GM19099 (cell line): ENCODE results near the gene TMEM175.

Experiments
- POLR2A ChIP-seq: IDR thresholded peaks from 3 replicates; pipeline ENCODE4 v1.6.1; 2011; ENCODE audit warnings: low read depth; ENCODE audit not compliant: insufficient read length; ENCODE audit errors: extremely low read depth

TMEM175 gene

DNA sequence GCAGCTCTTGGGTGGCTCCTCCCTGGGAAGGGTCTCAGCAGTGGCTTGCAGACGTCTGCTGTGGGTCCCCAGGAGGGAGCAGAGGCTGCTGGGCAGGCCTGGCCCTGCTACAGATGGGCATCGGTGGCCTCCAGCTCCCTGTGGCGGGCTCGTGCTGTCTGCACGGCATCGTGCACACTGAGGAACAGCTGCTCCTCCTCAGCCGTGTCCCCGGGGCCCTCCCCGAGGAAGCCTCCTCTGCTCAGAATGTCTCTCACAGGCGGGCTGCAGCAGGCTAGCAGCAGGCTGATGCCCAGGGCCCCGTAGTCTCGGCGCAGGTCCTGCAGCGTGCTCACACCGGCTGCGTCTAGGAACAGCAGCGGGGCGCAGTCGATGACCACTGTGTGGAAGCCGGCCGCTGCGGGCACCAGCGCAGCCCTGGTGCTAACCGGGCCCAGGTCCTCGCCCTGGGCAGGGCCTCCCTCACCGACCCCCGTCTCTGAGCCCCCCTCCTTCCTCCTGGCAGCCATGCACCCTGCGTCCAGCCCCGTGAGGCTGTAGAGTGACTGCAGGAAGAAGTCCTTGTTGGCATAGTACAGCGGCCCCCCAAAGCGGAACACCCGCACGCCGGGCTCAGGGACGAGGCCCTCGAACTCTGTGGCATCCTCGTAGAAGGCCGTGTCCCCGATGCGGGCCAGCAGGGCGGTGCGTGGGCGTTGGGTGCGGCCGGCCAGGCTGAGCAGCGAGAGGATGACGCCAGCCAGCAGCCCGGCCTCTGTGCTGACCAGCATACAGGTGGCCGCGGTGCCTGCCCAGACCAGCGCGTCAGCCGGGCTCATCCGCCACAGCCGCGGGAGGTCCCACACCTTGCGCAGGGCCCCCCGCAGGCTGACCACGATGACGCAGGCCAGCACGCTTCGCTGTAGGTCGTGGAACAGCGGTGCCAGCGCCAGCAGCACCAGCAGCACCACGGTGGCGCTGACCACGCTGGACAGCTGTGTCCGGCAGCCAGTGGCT lies 56.8 kb downstream of the TMEM175 start:
- TF ChIP-seq POLR2A = no peak

DNA sequence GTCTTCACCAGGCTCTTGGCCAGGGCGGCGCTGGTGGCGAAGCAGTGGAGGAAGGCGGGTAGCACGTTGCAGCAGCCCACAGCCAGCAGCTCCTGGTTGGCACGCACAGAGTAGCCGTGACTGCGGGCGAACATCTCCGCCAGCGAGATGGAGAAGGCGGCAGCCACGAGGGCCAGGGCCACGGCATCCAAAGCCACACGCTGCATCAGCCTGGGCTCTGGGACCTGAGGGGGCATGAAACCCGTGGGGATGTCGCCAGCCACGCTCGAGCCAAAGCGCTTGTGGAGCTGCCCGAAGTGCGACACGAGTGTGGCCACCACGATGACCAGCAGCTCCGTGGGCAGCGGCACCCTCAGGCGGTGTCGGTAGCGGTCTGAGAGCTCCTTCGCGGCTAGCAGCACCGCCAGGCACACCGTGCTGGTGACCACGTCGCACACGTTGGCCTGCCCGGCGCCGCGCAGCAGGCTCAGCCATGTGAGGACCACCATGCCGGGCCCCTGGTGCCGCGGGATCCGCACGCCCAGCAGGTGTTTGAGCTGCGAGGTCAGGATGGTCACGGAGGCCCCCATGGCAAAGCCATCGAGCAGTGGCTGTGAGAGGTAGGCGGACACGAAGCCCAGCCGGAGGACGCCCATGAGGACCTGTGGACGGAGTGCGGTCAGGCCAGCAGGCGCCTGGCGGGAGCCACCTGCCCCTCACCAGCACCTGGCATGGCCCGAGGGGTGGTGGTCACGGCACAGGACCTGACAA lies 57.6 kb downstream of the TMEM175 start:
- TF ChIP-seq POLR2A = no peak

DNA sequence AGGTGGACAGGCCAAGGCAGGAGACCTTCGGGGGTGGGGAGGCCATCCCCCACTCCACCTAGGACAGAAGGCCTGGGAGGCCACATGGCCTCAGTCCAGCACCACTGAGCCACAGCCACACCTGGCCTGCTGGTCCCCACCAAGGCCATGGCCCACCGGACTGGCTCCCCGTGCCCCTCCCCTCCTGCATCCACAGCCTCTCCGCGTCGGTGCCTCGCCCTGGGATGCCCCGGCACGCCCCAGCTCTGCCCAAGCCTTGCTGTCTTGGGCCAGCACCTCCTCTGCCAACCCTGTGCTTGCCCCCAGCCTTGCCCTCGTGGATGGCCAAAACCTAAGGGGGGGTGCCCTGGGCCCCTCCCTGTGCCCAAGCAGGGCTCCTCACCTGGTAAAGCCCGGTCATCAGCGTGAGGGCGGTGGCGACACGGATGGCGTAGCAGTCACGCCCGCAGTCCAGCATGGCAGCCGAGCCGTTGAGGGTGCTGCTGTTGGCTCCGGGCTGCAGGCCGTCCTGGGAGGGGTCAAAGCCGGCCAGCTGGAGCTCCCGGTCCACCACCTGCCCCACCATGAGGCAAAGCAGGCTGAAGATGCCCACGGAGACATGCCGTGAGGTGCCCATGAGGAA lies 58.6 kb downstream of the TMEM175 start:
- no peak for TF ChIP-seq POLR2A

DNA sequence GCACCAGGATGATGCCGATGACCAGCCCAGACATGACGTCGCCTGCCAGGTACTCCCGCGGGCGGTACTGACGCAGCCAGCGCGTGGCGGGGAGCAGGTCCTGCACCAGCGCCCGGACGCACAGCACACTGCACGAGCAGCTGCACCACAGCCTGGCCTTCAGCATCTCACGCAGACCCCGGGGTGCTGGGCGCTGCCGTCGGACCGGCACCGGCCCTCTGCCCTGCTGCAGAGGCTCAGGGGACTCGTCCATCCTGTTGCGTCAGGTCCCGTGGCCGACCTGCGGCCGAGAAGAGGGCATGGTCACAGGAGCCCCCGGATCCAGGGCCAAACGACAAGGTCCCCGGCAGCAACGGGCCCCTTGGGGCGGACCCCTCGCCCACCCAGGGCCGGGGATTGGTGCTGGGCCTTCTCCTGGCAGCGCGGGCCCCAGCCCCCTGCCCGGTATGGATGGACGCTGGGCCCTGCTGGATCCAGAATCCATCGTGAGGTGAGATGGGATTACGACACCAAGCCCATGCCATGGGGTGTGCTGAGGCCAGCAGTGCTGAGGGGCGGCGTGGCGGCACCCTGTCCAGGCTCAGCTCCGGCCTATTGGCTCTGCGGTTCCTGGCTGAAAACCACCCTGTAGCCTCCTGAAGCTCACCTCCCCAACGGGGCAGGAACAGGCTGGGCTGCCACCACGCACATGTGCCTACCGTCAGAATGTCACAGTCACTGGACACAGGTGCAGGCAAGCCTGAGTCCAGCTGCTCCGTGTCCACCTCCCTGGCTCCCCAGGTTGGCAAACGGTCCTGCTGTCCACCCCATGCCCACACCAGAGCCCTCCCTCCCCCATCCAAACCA lies 59.4 kb downstream of the TMEM175 start:
- TF ChIP-seq POLR2A = no peak

DNA sequence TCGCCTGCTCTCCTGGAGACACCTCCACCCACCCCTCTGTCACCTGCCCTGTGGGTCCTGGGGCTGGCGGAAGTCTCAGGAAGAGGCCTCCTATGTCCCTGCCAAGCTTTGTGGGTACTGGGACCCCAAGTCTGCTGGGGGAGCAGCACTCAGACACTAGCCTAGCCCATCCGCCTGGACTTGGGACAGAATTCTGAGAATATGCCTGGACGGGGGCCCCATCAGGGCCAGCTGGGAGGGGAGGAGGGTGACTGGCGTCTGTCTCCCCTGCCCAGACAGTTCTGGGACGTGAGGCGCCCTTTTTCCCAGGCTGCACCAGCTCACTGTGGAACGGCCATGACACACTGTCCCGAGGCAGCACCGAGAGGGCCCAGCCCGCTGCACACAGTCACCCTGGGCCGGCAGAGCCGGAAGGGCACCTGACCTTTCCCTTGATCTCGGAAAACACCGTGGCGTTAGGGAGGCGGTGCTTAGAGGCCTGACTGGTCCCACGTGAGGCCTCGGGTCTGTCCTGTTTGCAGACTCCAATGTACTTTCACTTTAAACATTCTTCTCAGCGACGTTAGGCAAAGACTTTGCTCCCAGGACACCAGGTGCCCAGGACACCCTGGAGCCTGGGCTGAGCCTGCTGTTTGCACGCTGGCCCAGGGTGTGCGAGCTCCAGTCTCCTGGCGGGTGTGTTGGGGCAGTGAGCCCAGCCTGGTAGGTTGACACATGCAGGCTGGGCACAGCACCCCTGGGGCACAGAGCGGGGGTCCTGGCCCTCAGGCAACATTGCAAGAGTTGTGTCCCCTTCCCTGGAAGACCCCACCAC lies 60.2 kb downstream of the TMEM175 start:
- no peak for TF ChIP-seq POLR2A

DNA sequence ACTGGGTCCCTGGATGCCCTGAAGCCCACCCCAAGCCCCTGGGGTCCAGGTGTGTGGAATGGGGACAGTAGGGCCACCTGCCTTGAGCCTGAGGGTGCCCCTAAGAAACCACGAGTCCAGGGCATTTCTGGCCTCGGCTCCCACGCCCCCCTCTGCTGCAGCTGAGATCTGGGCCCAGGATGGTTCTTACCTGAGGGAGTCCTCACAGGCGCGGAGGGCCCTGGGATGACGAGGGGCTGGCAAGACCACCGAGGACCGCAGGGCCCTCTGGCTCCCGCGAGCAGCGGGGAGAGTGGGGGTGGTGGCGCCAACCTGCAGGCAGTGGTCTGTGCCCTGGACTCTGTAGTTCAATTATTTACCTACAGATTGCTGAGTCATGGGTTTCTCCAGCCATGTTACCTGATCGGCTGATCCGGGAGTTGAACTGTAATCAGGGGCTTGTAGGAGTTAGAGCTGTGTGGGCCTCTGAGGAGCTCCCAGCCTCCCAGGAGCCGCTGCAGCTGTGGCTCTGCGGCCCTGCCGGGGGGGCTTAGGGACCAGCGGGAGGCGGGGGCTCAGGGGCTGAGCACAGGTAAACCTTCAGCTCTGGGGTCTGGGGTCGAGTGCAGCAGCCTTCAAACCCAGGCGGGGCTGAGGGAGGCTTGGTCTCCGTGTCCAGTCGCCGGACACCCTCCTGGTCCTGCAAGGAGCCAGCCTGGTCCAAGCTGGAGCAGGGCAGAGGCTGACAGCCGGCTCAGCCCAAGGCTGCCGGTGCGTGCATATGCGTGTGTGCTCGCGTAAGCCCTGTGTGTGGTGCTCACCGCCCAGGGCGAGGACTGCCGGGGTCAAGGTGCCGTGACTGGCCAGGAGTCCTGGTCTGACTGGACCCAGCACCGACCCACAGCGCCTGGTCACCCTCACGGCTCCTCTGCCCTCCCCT lies 61.1 kb downstream of the TMEM175 start, which contains the start of gene SLC26A1:
Gene SLC26A1 (minus strand): TSS at position 294 of the 919 bp plus-strand sequence. CDS start 1,701 bp downstream, outside the sequence.
- no peak for TF ChIP-seq POLR2A

DNA sequence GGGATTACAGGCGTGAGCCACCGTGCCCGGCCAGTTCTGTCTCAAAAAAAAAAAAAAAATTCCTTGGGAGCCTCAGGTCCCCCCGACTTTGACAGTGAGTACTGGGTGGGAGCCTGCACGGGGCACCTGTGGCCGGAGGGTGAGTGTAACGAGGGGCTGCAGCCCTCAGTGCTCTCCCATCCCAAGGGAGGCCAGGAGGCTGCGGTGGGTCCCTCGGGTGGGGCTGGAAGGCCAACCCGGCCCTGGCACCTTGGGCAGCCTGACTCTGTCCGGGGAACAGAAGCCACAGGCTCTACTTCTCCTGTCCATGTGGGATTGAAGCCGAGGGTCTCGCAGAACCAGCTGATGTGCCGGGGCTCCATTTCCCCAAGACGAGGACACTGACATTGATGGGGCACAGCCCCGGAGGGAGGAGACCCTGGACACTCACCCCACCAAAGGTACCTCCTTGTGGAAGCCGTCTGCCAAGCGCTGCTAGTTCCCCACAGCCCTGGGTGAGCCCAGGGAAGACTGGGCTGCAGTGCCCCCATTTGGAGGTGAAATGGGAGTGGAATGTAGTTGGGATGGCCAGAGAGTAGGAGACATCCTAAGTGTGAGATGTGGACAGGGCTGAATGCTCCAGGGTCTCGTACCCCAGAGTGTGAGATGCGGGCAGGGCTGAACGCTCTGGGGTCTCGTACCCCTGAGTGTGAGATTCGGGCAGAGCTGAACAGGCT lies 63.2 kb downstream of the TMEM175 start:
- TF ChIP-seq POLR2A = no peak

DNA sequence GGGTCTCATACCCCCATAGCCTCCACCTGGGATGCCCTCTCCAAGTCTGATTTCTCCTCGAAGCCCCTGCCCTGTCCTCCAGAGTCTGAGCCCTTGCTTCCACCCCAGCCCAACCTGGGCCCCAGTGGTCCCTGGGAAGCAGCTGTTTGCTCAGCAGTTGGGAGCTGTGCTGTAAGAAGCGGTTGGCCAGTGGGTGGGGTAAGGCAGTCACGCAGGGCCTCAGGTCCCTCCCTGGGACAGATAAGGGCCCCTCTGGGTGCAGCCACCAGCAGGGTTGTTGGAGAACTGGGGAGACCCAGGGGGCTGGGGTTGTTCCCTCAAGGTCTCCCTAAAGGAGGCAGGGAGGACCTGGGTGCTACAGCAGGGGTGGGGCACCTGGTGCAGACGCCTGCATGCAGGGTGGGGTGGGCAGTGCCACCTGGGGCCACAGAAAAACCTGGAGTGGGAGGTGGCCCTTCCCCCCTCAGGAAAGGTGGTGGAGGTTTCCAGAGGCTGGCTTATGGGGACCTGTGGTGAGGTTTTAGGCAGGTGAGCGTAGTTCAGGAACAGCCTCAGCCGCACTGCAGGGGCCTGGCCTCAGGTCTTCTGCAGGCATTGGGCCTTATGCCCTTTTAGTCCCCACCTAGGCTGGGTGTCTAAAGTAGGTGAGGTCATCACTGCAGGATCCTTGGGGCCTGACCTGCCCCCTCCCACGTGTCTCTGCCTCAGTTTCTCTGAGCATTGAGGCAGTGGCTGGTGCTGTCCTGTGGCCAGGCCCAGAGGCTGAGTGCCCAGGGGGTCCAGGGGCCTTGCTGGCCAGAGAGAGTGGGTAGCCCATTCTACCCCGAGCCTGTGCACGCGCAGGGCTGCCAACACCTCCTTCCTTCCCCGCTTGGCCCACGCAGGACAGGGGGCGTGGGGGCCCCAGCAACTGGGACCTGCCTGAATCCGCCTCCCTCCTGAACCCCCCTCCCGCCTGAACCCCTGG lies 64.1 kb downstream of the TMEM175 start:
- no peak for TF ChIP-seq POLR2A

DNA sequence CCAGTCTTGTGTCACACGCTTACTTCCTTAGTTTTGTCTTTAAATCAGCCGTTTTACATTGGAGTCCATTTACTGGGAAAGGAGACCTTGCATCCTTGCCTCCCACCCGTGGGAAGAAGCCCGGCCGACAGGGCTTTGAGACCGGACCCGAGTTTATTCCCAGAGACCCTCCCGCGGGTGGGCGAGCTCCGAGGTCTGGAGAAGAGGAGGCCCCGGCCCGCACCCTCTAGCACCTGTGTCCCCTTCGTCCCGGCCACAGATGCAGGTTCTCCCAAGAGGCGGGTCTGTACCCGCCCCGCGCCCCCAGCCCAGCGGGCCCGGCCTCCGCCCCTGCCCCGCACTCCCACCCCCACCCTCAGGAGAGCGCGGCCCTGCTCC lies 64.7 kb downstream of the TMEM175 start:
- TF ChIP-seq POLR2A = no peak

DNA sequence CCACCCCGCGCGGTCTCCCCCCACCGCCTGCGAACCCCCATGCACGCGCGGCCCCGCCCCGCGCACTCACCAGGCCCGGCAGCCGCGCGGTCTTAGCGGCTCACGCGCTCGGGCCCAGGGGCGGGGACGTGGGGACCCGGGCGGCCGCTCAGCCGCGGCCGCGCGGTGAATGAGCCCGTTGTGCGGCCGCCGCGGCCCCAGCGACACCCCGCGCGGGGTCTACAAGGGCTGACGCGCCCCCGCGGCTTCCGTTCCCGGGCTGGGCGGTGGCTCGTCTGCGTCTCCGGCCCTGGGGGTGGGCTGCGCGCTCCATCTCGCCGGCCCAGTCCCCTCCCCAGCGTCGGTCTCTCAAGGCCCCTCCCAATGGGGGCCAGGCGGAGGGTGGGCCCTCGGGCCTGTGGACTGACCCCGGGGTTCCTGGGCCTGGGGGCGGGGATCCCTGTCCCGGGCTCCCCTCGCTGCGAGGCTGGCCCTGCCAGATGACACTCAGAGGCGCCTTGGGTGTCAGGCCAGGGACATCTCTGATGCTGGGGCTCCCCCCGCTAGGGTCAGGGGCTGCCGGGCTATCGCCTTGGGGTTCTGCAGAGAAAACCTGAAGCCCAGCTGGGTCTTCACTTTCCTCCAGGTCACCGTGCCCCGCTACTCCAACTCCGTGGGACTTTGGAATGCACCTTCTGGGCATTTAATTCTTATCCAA lies 65.3 kb downstream of the TMEM175 start:
- TF ChIP-seq POLR2A = no peak

DNA sequence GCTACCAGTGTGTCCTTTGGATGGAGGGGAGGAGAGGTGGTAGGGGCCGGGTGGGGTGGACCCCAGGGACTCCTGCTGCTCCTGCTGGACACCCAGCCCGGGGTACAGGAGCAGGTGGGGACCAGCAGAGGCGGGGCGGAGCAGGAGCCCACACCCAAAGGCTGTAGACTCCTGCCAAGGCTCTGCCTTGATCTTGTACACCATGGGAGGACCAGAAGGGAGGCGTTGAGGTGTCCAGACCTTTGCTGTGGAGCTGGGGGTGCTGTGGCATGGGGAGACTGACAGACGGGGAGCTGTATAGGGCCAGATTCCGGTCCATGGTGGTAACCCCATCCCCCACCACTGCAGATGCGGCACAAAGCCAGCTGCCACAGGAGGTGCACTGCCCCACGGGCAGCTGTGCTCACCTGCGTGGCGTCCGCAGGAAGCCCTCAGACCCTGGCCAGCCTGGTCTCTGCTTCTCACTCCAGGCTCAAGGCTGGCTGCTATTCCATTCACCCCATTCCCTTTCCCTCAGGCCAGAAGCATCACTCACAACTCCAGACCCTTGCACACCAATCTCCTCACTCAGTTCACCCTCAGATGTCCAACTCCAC lies 65.9 kb downstream of the TMEM175 start:
- TF ChIP-seq POLR2A = no peak
